GM12878 (cell line): ENCODE data around the gene LANCL2.

Experiments used
- CTCF ChIP-seq, 3 experiments: IDR thresholded peaks in 2 of 3; conservative IDR thresholded peaks in 1 of 3; 2 replicates each; pipeline ENCODE4 v1.5.1; 2011; ENCODE audit warnings: low read depth in 3 of 3, low read length in 3 of 3, mild to moderate bottlenecking in 3 of 3, control low read depth in 2 of 3, moderate library complexity in 2 of 3, inconsistent platforms in 1 of 3, mixed read lengths in 1 of 3; ENCODE audit not compliant: control insufficient read depth in 2 of 3, insufficient read depth in 1 of 3; ENCODE audit errors: extremely low read depth in 1 of 3
- ELK1 ChIP-seq: IDR thresholded peaks from 2 replicates; pipeline ENCODE4 v1.6.1; 2012; ENCODE audit warnings: low read depth, low read length, improper control_type of control experiment
- MYC ChIP-seq: IDR thresholded peaks from 2 replicates; pipeline ENCODE4 v1.6.1; 2011; ENCODE audit warnings: mild to moderate bottlenecking, low read length, moderate library complexity, inconsistent platforms; ENCODE audit not compliant: insufficient read depth, insufficient replicate concordance, insufficient read length, severe bottlenecking
- PKNOX1 ChIP-seq: fragments of 450-650 bp; IDR thresholded peaks from 2 replicates; pipeline ENCODE4 v1.6.1; 2016; ENCODE audit warnings: mild to moderate bottlenecking
- PML ChIP-seq: IDR thresholded peaks from 2 replicates; pipeline ENCODE4 v1.6.1; 2012; ENCODE audit warnings: low read length, inconsistent platforms
- POLR2AphosphoS5 ChIP-seq: IDR thresholded peaks from 2 replicates; pipeline ENCODE4 v1.6.1; 2011; ENCODE audit warnings: mild to moderate bottlenecking, low read length, inconsistent platforms
- SP1 ChIP-seq: IDR thresholded peaks from one replicate; pipeline ENCODE4 v1.6.1; 2011; ENCODE audit warnings: low read depth, low read length
- TARDBP ChIP-seq: IDR thresholded peaks from 2 replicates; pipeline ENCODE4 v1.6.1; 2016; ENCODE audit warnings: borderline replicate concordance

GRCh38 chr7:55397617-55398016 lies 32.5 kb downstream of the LANCL2 start:
- TF ChIP-seq PML (no peak), TARDBP (no peak), PKNOX1 (no peak), CTCF (IDR thresholded peaks at IDR 0.05 in 2 of 3, conservative IDR thresholded peaks at IDR 0.05 in 1 of 3; ENCODE audit: control insufficient read depth in 2 of 3, extremely low read depth in 1 of 3, insufficient read depth in 1 of 3, low read depth in 3 of 3, low read length in 3 of 3) (no peak), SP1 (no peak), ELK1 (no peak), POLR2AphosphoS5 (no peak), MYC (no peak)
